Sigmoid colon (tissue), 7 donors: Measurements from ENCODE around the gene MPHOSPH8. TPM values are rescaled to one million over a fixed set of nuclear protein-coding genes. Genes with fewer than 3 reads are reported as not detected.

Experiments used
- DNase-seq: peaks from one replicate; pipeline ENCODE4 v3.0.0-alpha.2; 2019
- H3K27ac ChIP-seq, 4 donors: fragments of 200-600 bp; sonication (generic); one replicate each; pipeline ENCODE4 v1.5.1; 2016 to 2019; ENCODE audit warnings: mild to moderate bottlenecking in 1 of 4
- H3K27me3 ChIP-seq, 3 donors: fragments of 200-600 bp; sonication (generic); one replicate each; pipeline ENCODE4 v1.5.1; 2019; ENCODE audit warnings: mild to moderate bottlenecking in 1 of 3
- H3K36me3 ChIP-seq, 4 donors: fragments of 200-600 bp; sonication (generic); one replicate each; pipeline ENCODE4 v1.5.1; 2016 to 2019
- H3K4me1 ChIP-seq, 4 donors: fragments of 200-600 bp; sonication (generic); one replicate each; pipeline ENCODE4 v1.5.1; 2017 to 2019
- H3K4me3 ChIP-seq, 4 donors: fragments of 200-600 bp; sonication (generic); one replicate each; pipeline ENCODE4 v1.5.1; 2017 to 2019; ENCODE audit warnings: mild to moderate bottlenecking in 2 of 4, moderate library complexity in 1 of 4
- H3K9me3 ChIP-seq, 4 donors: fragments of 200-600 bp in 3 of 4; sonication (generic) in 3 of 4; one replicate each; pipeline versions ENCODE4 v1.5.1 to v1.6.1; 2013 to 2019
- CTCF ChIP-seq, 4 experiments: fragments of 450-650 bp in 3 of 4; fragments of 200-600 bp in 1 of 4; IDR thresholded peaks; one replicate each; pipeline ENCODE4 v1.5.1; 2016 to 2019; ENCODE audit warnings: antibody characterized with exemption in 4 of 4, mild to moderate bottlenecking in 3 of 4, moderate library complexity in 2 of 4
- EP300 ChIP-seq, 4 donors: sonication (generic); formaldehyde crosslinking; IDR thresholded peaks; one replicate each; pipeline ENCODE4 v1.6.1; 2017; ENCODE audit warnings: antibody characterized with exemption in 4 of 4
- POLR2A ChIP-seq, 2 donors: fragments of 450-650 bp; IDR thresholded peaks; one replicate each; pipeline ENCODE4 v1.6.1; 2016; ENCODE audit warnings: antibody characterized with exemption in 2 of 2, mild to moderate bottlenecking in 2 of 2, moderate library complexity in 2 of 2
- POLR2AphosphoS5 ChIP-seq, 4 donors: sonication (generic); formaldehyde crosslinking; IDR thresholded peaks; one replicate each; pipeline ENCODE4 v1.6.1; 2017; ENCODE audit warnings: antibody characterized with exemption in 4 of 4
- WGBS, 2 donors: extraction: QIAGEN DNeasy Blood & Tissue Kit; methylation state at CpG; one replicate each; pipeline ENCODE4 v1.1.7; 2013; 5-methylcytosine and 5-hydroxymethylcytosine counted together
- intact Hi-C: fragments of 100-400 bp; cut with DNase I; formaldehyde crosslinking; loops from one replicate; pipeline ENCODE4 v1.15.1; 2023
- polyA plus RNA-seq, 3 donors: library from polyadenylated mRNA; stranded (reverse); fragments of 200-250 nt; gene quantifications; one replicate each; pipeline ENCODE4 v1.2.3, GENCODE V29; 2013
- total RNA-seq, 4 donors: library from RNA; depleted of rRNA; stranded (reverse); fragments of >200 nt; gene quantifications; one replicate each; pipeline ENCODE4 v1.1.0, GENCODE V29; 2016
- donor health status: healthy with polysubstance abuse.
- donor health status: Bipolar disorder and iron deficiency.
- donor health status: healthy.

The MPHOSPH8 gene
- total and polyA plus RNA-seq, 7 donors, result 17.4 to 47.6 (median 37.4) TPM

- Histone ChIP-seq H3K9me3 (no peaks in the 10 kb centered on the region), H3K27me3 (peaks cover 7 to 40% (median 27%) of the 10 kb centered on the region in 3 donors), H3K27ac (no peak overlapping the region), H3K4me3 (no peak overlapping the region), H3K36me3 (no peaks in the 10 kb centered on the region), H3K4me1 (peaks cover 0 to 13% (median 13%) of the 10 kb centered on the region in 4 donors)
- no peak for TF ChIP-seq POLR2AphosphoS5 (IDR thresholded peaks at IDR 0.05)
- TF ChIP-seq EP300 (IDR thresholded peaks at IDR 0.05), result no peak
- no peak for TF ChIP-seq CTCF (IDR thresholded peaks at IDR 0.05)
- no peak for TF ChIP-seq POLR2A (IDR thresholded peaks at IDR 0.05)
- 88 to 96% methylated on average over 7 of the region's 7 CpGs for WGBS, 2 donors
- intact Hi-C loops, result no loop called here
- no peak for DNase-seq
Observed at GRCh38 chr13:19605161-19605955, 28.1 kb upstream of the MPHOSPH8 start.

- Histone ChIP-seq H3K27ac (no peak overlapping the region), H3K4me3 (no peak overlapping the region), H3K27me3 (peaks cover 7 to 38% (median 27%) of the 10 kb centered on the region in 3 donors), H3K36me3 (no peaks in the 10 kb centered on the region), H3K4me1 (peaks cover 0 to 13% (median 13%) of the 10 kb centered on the region in 4 donors), H3K9me3 (no peaks in the 10 kb centered on the region)
- TF ChIP-seq POLR2AphosphoS5 (IDR thresholded peaks at IDR 0.05), result no peak
- TF ChIP-seq CTCF (IDR thresholded peaks at IDR 0.05), result no peak
- no peak for TF ChIP-seq POLR2A (IDR thresholded peaks at IDR 0.05)
- TF ChIP-seq EP300 (IDR thresholded peaks at IDR 0.05), result no peak
- no peak for DNase-seq
- intact Hi-C loops, result no loop called here
Observed at GRCh38 chr13:19606152-19606551, 27.3 kb upstream of the MPHOSPH8 start.

- Histone ChIP-seq H3K27me3 (peaks cover 4 to 32% (median 21%) of the 10 kb centered on the region in 3 donors), H3K9me3 (no peaks in the 10 kb centered on the region), H3K36me3 (no peaks in the 10 kb centered on the region), H3K4me3 (no peak overlapping the region), H3K4me1 (peaks cover 0 to 10% (median 9%) of the 10 kb centered on the region in 4 donors), H3K27ac (no peak overlapping the region)
- TF ChIP-seq POLR2AphosphoS5 (IDR thresholded peaks at IDR 0.05), result no peak
- no peak for TF ChIP-seq POLR2A (IDR thresholded peaks at IDR 0.05)
- TF ChIP-seq CTCF (IDR thresholded peaks at IDR 0.05), result no peak
- TF ChIP-seq EP300 (IDR thresholded peaks at IDR 0.05), result no peak
- 94 to 96% methylated on average over 2 of the region's 2 CpGs for WGBS, 2 donors
- no peak for DNase-seq
- intact Hi-C loops, result no loop called here
Observed at GRCh38 chr13:19606737-19607136, 26.7 kb upstream of the MPHOSPH8 start.

- DNase-seq, result no peak
- Histone ChIP-seq H3K27ac (no peak overlapping the region), H3K4me1 (peaks cover 0 to 2% (median under 1%) of the 10 kb centered on the region in 4 donors), H3K27me3 (peaks cover 0 to 24% (median 12%) of the 10 kb centered on the region in 3 donors), H3K9me3 (no peaks in the 10 kb centered on the region), H3K36me3 (no peaks in the 10 kb centered on the region), H3K4me3 (no peak overlapping the region)
- TF ChIP-seq POLR2AphosphoS5 (IDR thresholded peaks at IDR 0.05) (no peak), CTCF (IDR thresholded peaks at IDR 0.05) (no peak), POLR2A (IDR thresholded peaks at IDR 0.05) (no peak), EP300 (IDR thresholded peaks at IDR 0.05) (no peak)
- intact Hi-C loops, result no loop called here
- WGBS, 2 donors, result 94 to 96% methylated on average over 10 of the region's 10 CpGs
Observed at GRCh38 chr13:19607523-19608078, 25.9 kb upstream of the MPHOSPH8 start.
